Chondrocyte (in vitro differentiated cells): ENCODE results near the gene PDZD7. TPM values are rescaled to one million over a fixed set of nuclear protein-coding genes. Genes with fewer than 3 reads are reported as not detected.
A peak's percentile ranks its signal among the peaks of the same experiment; 100 is the strongest.

ENCODE experiments used
- DNase-seq: peaks from one replicate; pipeline ENCODE4 v3.0.0; 2021; ENCODE audit warnings: mixed read lengths, low spot score
- H3K27ac Mint-ChIP-seq: one replicate; pipeline ENCODE4 v1.8.0; 2021; ENCODE audit warnings: mild to moderate bottlenecking, moderate library complexity, mixed read lengths; ENCODE audit not compliant: unreplicated experiment
- H3K27me3 Mint-ChIP-seq: 2 replicates; pipeline ENCODE4 v1.8.0; 2021; ENCODE audit warnings: low read depth, mixed read lengths
- H3K36me3 Mint-ChIP-seq: 2 replicates; pipeline ENCODE4 v1.8.0; 2021; ENCODE audit warnings: low read depth, mixed read lengths
- H3K4me1 Mint-ChIP-seq: 2 replicates; pipeline ENCODE4 v1.8.0; 2021; ENCODE audit warnings: low read depth, mild to moderate bottlenecking, mixed read lengths
- H3K4me3 Mint-ChIP-seq: one replicate; pipeline ENCODE4 v1.8.0; 2021; ENCODE audit warnings: mild to moderate bottlenecking, moderate library complexity, mixed read lengths; ENCODE audit not compliant: unreplicated experiment
- H3K9me3 Mint-ChIP-seq: 2 replicates; pipeline ENCODE4 v1.8.0; 2021; ENCODE audit warnings: low read depth, mixed read lengths
- long read RNA-seq: library from polyadenylated mRNA; stranded (forward); transcript quantifications from one replicate; pipeline ENCODE4 v2.0.0, GENCODE V29; 2021
- total RNA-seq: library from RNA; stranded (reverse); gene quantifications from 3 replicates; pipeline ENCODE4 v1.2.1, GENCODE V29; 2021
- TF ChIP-seq, protein P1 (sequence below): fragments of 200-600 bp; sonication (generic); IDR thresholded peaks from 2 replicates; pipeline ENCODE4 v1.5.0; 2021; ENCODE audit warnings: antibody characterized with exemption, mild to moderate bottlenecking, moderate library complexity

PDZD7 gene
- total RNA-seq: 1.4 to 1.8 TPM (median 1.7 TPM) in 3 replicates
- long read RNA-seq, partial matches to known transcripts: 1 of 3 reads
- long read RNA-seq, other reads (novel, unspliced or antisense): 0 of 3 reads

- peak within 1 kb of the TSS; percentile 98 for H3K27ac Mint-ChIP-seq
- H3K9me3 Mint-ChIP-seq: no peaks in the 10 kb centered on the region
- TF ChIP-seq, protein P1, sequence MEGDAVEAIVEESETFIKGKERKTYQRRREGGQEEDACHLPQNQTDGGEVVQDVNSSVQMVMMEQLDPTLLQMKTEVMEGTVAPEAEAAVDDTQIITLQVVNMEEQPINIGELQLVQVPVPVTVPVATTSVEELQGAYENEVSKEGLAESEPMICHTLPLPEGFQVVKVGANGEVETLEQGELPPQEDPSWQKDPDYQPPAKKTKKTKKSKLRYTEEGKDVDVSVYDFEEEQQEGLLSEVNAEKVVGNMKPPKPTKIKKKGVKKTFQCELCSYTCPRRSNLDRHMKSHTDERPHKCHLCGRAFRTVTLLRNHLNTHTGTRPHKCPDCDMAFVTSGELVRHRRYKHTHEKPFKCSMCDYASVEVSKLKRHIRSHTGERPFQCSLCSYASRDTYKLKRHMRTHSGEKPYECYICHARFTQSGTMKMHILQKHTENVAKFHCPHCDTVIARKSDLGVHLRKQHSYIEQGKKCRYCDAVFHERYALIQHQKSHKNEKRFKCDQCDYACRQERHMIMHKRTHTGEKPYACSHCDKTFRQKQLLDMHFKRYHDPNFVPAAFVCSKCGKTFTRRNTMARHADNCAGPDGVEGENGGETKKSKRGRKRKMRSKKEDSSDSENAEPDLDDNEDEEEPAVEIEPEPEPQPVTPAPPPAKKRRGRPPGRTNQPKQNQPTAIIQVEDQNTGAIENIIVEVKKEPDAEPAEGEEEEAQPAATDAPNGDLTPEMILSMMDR: peak; percentile 14
- peaks cover 30% of the 10 kb centered on the region for H3K4me1 Mint-ChIP-seq
- H3K36me3 Mint-ChIP-seq: peaks cover 2% of the 10 kb centered on the region
- peak within 1 kb of the TSS; percentile 96 for H3K4me3 Mint-ChIP-seq
- peak; percentile 98 for DNase-seq
- no peaks in the 10 kb centered on the region for H3K27me3 Mint-ChIP-seq
Measured at GRCh38 chr10:101031128-101031795, at the start of gene PDZD7, which contains the start of gene SFXN3. Gene PDZD7, minus strand, starts transcription at chr10:101031129. Its CDS starts 910 bp downstream, at chr10:101030219. Gene SFXN3, plus strand, starts transcription at chr10:101031234. Its CDS starts 3,461 bp downstream, at chr10:101034695.

DNA sequence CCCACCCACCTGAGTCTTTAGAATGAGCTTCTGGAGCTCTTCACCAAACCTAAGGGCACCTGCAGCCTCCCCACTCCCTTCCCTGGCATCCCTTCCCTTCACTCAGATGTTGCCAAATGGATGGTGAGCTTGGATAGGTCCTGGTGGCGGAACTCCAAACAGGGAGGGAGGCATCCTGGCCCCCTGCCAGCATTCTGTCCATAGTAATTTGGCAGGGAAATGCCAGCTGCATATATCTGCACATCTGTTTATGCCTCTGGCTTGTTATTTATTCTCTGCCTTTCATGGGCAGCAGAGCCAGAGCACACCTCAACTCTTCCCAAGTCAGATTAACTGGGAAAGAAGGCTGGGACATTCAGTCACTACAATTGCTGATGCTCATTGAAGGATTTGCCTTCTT lies 48.9 kb upstream of the PDZD7 start:
- TF ChIP-seq, protein P1: no peak
- Mint-ChIP-seq H3K27me3 (peaks cover 53% of the 10 kb centered on the region), H3K9me3 (no peaks in the 10 kb centered on the region)

GRCh38 chr10:101076630-101077029 lies 45.7 kb upstream of the PDZD7 start:
- H3K4me1 Mint-ChIP-seq: no peaks in the 10 kb centered on the region
- H3K27me3 Mint-ChIP-seq: peaks cover 58% of the 10 kb centered on the region
- H3K36me3 Mint-ChIP-seq: no peaks in the 10 kb centered on the region
- DNase-seq: no peak
- no peak overlapping the region for H3K4me3 Mint-ChIP-seq
- no peaks in the 10 kb centered on the region for H3K9me3 Mint-ChIP-seq
- TF ChIP-seq, protein P1: no peak
- no peak overlapping the region for H3K27ac Mint-ChIP-seq

More for the DNA sequence above, 48.9 kb upstream of the PDZD7 start:
- Mint-ChIP-seq H3K27ac (no peak overlapping the region), H3K4me1 (no peaks in the 10 kb centered on the region), H3K4me3 (no peak overlapping the region), H3K36me3 (no peaks in the 10 kb centered on the region)
- DNase-seq: no peak

- DNase-seq: no peak
- no peaks in the 10 kb centered on the region for H3K4me1 Mint-ChIP-seq
- TF ChIP-seq, protein P1: no peak
- no peaks in the 10 kb centered on the region for H3K36me3 Mint-ChIP-seq
- H3K9me3 Mint-ChIP-seq: no peaks in the 10 kb centered on the region
- no peak overlapping the region for H3K4me3 Mint-ChIP-seq
- peaks cover 54% of the 10 kb centered on the region for H3K27me3 Mint-ChIP-seq
- no peak overlapping the region for H3K27ac Mint-ChIP-seq
Measured at GRCh38 chr10:101075775-101076174, 44.8 kb upstream of the PDZD7 start.

DNA sequence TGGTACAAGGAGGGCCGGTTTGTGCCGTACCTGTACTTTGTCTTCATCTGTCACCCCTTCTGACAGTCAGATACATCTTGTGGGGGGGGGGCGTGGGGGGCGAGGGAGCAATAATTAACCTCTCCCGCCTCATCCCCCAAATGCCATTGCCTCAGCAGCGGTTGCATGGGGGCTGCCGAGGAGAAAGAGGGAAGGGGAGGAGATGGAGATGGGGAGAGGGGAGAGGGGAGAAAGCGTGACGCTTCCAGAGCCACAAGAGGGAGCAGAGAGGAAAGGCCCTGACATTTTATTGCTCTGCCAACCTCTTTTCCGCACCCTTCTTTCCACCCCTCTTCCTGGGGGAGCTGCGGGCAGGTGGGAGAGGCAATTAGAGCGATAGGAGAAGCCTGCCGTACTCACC lies 42.7 kb upstream of the PDZD7 start:
- H3K27ac Mint-ChIP-seq: no peak overlapping the region
- DNase-seq: no peak
- peaks cover 48% of the 10 kb centered on the region for H3K27me3 Mint-ChIP-seq
- TF ChIP-seq, protein P1: no peak
- H3K4me1 Mint-ChIP-seq: no peaks in the 10 kb centered on the region
- H3K4me3 Mint-ChIP-seq: no peak overlapping the region
- H3K36me3 Mint-ChIP-seq: no peaks in the 10 kb centered on the region
- no peaks in the 10 kb centered on the region for H3K9me3 Mint-ChIP-seq
